Left lung (tissue), 10 donors: ENCODE measurements around the gene LAMP1. TPM values are rescaled to one million over a fixed set of nuclear protein-coding genes. Genes with fewer than 3 reads are reported as not detected.
"Not testable (repeated sequence)": the region's sequence is repeated elsewhere in the genome, so short reads cannot be mapped to it uniquely, and the experiment has no call there.

Source experiments
- ATAC-seq: fragments of 200-7000 bp; cut with Tn5 transposase; one replicate; pipeline ENCODE4 v1.9.1; 2020; ENCODE audit warnings: moderate library complexity
- DNase-seq, 4 donors: peaks; one replicate each; pipeline ENCODE4 v3.0.0-alpha.2; 2013 to 2020
- H3K27ac ChIP-seq, 2 donors: fragments of 200-600 bp; sonication (generic) in 1 of 2; one replicate each; pipeline versions ENCODE4 v1.5.0 to v1.8.0; 2020 to 2021
- H3K27me3 ChIP-seq, 2 donors: fragments of 200-600 bp; sonication (generic) in 1 of 2; one replicate each; pipeline versions ENCODE4 v1.5.0 to v1.8.0; 2020 to 2021
- H3K36me3 ChIP-seq, 2 donors: fragments of 200-600 bp; sonication (generic) in 1 of 2; one replicate each; pipeline versions ENCODE4 v1.5.0 to v1.8.0; 2020 to 2021
- H3K4me1 ChIP-seq, 2 donors: fragments of 200-600 bp; one replicate each; pipeline ENCODE4 v1.8.0; 2021
- H3K4me3 ChIP-seq, 2 donors: fragments of 200-600 bp; sonication (generic) in 1 of 2; one replicate each; pipeline versions ENCODE4 v1.5.0 to v1.8.0; 2020 to 2021; ENCODE audit warnings: mild to moderate bottlenecking in 1 of 2
- H3K9me3 ChIP-seq, 2 donors: fragments of 200-600 bp; sonication (generic) in 1 of 2; one replicate each; pipeline versions ENCODE4 v1.5.0 to v1.8.0; 2020 to 2021
- intact Hi-C, 2 donors: fragments of 100-400 bp; cut with DNase I; formaldehyde crosslinking; loops; one replicate each; pipeline versions ENCODE4 v1.11.2 to v1.14.2; 2022
- polyA plus RNA-seq, 6 donors: library from polyadenylated mRNA; unstranded; fragments of 120-200 nt; gene quantifications; one replicate each; pipeline ENCODE4 v1.2.1, GENCODE V29; 2013; ENCODE audit not compliant: insufficient read length in 6 of 6
- total RNA-seq, 2 donors: library from RNA; stranded (reverse); fragmentation: NEBNext Ultra II Directional; extraction: Animal tissue kit (Norgen Biotek cat#: 25700); gene quantifications; one replicate each; pipeline ENCODE4 v1.2.1, GENCODE V29; 2021
- TF ChIP-seq, protein P1 (sequence below), 2 donors: fragments of 200-600 bp; sonication (generic) in 1 of 2; IDR thresholded peaks; one replicate each; pipeline versions ENCODE4 v1.5.0 to v1.8.0; 2021; ENCODE audit warnings: antibody characterized with exemption in 2 of 2
- donor health status: DM: no; HTN: yes; CAD: no.
- donor health status: DM: no; HTN: no; CAD: no.

Gene LAMP1
- total and polyA plus RNA-seq, 8 donors, result 102 to 374 (median 118) TPM

DNA sequence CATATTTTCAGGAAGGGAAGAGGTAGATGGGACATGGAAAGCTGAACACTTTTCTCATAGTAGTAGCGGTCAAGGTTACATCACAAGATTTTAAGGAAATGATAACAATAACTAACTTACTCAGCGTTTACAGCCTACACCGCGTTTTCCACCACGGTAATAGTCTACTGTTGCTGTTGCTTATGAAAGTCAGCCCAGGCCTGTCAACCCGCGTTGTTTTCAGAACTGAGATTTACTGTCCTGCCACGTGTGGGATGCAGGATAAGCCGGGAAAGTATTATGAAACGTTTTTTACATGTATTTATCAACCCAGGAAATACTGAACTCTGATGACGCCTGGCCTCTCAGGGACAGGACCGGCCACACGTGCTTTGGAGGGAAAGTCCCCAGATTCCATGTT, 36.0 kb upstream of the LAMP1 start:
- Histone ChIP-seq H3K4me1 (no peaks in the 10 kb centered on the region), H3K9me3 (no peaks in the 10 kb centered on the region), H3K36me3 (peaks cover 0 to 82% of the 10 kb centered on the region in 2 donors), H3K27me3 (no peaks in the 10 kb centered on the region), H3K4me3 (no peak overlapping the region), H3K27ac (no peak overlapping the region)
- intact Hi-C loops, result no loop called here
- no peak for DNase-seq
- ATAC-seq, result no peak
- TF ChIP-seq, protein P1, sequence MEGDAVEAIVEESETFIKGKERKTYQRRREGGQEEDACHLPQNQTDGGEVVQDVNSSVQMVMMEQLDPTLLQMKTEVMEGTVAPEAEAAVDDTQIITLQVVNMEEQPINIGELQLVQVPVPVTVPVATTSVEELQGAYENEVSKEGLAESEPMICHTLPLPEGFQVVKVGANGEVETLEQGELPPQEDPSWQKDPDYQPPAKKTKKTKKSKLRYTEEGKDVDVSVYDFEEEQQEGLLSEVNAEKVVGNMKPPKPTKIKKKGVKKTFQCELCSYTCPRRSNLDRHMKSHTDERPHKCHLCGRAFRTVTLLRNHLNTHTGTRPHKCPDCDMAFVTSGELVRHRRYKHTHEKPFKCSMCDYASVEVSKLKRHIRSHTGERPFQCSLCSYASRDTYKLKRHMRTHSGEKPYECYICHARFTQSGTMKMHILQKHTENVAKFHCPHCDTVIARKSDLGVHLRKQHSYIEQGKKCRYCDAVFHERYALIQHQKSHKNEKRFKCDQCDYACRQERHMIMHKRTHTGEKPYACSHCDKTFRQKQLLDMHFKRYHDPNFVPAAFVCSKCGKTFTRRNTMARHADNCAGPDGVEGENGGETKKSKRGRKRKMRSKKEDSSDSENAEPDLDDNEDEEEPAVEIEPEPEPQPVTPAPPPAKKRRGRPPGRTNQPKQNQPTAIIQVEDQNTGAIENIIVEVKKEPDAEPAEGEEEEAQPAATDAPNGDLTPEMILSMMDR (IDR thresholded peaks at IDR 0.05), result no peak

DNA sequence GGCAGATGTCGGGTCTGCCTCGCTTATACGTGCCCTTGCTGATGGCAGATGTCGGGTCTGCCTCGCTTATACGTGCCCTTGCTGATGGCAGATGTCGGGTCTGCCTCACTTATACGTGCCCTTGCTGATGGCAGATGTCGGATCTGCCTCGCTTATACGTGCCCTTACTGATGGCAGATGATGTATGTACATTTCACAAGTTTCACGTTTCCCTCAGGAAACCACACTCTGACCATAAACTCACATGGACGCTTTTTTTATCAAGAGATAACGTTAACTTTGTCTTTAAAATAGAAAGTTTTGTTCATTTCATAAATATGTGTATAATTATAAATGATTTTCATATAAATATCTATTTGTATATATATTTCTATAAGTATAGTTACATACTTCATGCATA, 34.0 kb upstream of the LAMP1 start:
- H3K36me3 ChIP-seq, result peaks cover 0 to 70% of the 10 kb centered on the region in 2 donors
- ATAC-seq, H3K27me3 ChIP-seq, DNase-seq, H3K27ac ChIP-seq, intact Hi-C loops, H3K4me1 ChIP-seq, H3K9me3 ChIP-seq, H3K4me3 ChIP-seq: not testable (repeated sequence)

DNA sequence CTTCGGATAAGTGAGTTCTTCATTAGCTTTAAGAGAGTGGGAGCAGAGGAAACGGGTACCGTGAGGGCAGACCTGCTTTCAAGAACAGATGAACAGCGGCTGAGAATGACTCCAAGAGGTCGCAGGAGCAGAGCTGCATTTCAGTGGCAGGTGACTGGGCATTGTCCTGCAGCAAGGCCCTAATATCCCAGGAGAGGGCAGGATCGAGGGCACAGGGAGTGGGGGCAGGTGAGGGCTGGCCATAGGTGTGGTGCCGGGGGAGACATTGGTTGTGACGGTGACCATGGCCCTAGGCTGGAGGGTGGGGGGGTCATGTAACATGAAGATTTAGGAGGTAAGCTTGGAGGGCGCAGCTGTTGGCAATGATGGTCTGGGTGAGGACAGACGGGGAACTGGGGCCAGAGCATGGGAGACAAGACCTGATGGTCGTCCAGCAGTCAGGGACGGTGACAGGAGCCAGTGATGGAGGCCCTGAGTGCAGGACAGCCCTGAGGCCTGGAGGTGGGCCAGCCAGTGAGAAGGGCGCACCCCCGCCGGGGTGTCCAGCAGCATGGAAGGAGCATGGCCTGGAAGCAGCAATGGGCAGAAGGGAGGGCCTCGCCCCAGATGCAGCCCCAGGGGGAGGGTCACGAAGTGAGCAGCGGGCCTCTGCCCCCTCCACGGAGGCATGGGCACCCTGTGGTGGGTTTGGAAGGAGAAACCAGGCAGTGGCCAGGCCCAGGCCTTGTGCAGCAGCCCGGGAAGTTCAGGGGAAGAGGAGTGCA, 29.2 kb upstream of the LAMP1 start:
- ATAC-seq (no peak), DNase-seq (no peak)
- H3K4me3 ChIP-seq, result no peak overlapping the region
- no peaks in the 10 kb centered on the region for H3K27me3 ChIP-seq
- peaks cover 0 to 27% of the 10 kb centered on the region in 2 donors for H3K36me3 ChIP-seq
- H3K9me3 ChIP-seq, result no peaks in the 10 kb centered on the region
- TF ChIP-seq, protein P1 (IDR thresholded peaks at IDR 0.05), result no peak
- intact Hi-C loops, result no loop called here
- H3K4me1 ChIP-seq, result peaks cover 0 to 4% of the 10 kb centered on the region in 2 donors
- no peak overlapping the region for H3K27ac ChIP-seq

DNA sequence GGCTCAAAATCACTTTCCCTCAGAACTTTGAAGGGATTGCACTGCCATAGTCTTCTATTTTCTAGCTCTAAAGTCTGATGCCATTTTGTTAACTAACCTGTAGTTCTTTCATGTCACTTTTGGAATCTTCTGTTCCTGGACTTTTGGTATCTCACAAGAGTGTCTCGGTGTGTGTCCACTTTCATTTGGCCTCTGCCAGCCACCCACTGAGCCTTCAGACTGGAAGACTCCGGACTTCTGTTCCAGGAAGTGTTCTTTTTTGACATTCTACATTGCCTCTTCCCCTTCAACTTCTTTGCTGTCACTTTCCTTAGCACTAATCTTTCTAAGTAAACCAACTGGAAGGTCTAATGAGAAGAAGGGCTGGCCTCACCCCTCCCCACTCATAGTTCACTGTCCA, 25.0 kb upstream of the LAMP1 start:
- DNase-seq (no peak), ATAC-seq (no peak)
- Histone ChIP-seq H3K9me3 (no peaks in the 10 kb centered on the region), H3K27me3 (no peaks in the 10 kb centered on the region), H3K36me3 (peaks cover 0 to 10% of the 10 kb centered on the region in 2 donors), H3K27ac (peak overlapping the region in 1 of 2 donors; percentile 77), H3K4me1 (peaks cover 4 to 43% of the 10 kb centered on the region in 2 donors), H3K4me3 (no peak overlapping the region)
- TF ChIP-seq, protein P1 (IDR thresholded peaks at IDR 0.05), result no peak
- intact Hi-C loops, result loop anchor here in 1 of 2 donors (10.0 kb wide), 1 partner anchor 123 kb away; no protein-coding TSS in a partner anchor

DNA sequence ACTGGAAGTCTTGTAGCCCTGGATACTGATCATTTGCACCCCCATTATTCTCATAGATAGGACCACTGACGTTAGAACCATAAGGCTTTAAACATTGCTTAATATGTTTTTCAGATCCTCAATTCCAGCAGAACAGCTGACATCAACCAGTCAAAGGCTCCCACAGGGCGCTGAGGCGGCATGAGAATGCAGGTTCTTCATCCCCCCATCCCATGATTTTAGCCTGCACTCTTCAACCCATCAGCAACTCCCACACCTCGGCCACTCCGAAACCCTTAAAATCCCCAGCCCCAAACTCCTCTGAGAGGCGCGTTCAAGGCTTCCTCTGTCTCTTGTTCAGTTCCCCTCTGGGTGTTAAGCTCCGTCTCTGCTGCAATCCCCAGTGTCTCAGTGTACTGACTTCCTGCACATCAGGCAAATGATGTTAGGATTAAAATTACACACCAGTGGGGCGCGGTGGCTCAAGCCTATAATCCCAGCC, 24.3 kb upstream of the LAMP1 start:
- Histone ChIP-seq H3K9me3 (no peaks in the 10 kb centered on the region), H3K36me3 (peaks cover 0 to 3% of the 10 kb centered on the region in 2 donors), H3K4me3 (no peak overlapping the region), H3K27me3 (no peaks in the 10 kb centered on the region), H3K27ac (peak overlapping the region in 1 of 2 donors; percentile 77), H3K4me1 (peaks cover 4 to 45% of the 10 kb centered on the region in 2 donors)
- intact Hi-C loops, result loop anchor here in 1 of 2 donors (10.0 kb wide), 1 partner anchor 122 kb away; no protein-coding TSS in a partner anchor
- peak; percentile 30 for ATAC-seq
- DNase-seq, result peak in 1 of 4 donors; percentile 53
- TF ChIP-seq, protein P1 (IDR thresholded peaks at IDR 0.05), result no peak
